Muscle of leg (tissue), 11 donors: ENCODE measurements around the gene SLC24A4. TPM values are rescaled to one million over a fixed set of nuclear protein-coding genes. Genes with fewer than 3 reads are reported as not detected.

Source experiments
- DNase-seq: peaks from one replicate; pipeline ENCODE4 v3.0.0; 2013
- H3K27ac ChIP-seq: one replicate; pipeline ENCODE4 v1.5.1; 2013; ENCODE audit warnings: mild to moderate bottlenecking, low read length, control low read depth
- H3K27me3 ChIP-seq: one replicate; pipeline ENCODE4 v1.6.1; 2013; ENCODE audit warnings: low read length; ENCODE audit not compliant: control insufficient read depth, insufficient read depth
- H3K36me3 ChIP-seq: one replicate; pipeline ENCODE4 v1.6.1; 2013; ENCODE audit warnings: low read length; ENCODE audit not compliant: control insufficient read depth, insufficient read depth
- H3K4me1 ChIP-seq: one replicate; pipeline ENCODE4 v1.6.1; 2013; ENCODE audit warnings: low read length; ENCODE audit not compliant: control insufficient read depth, insufficient read depth
- H3K4me3 ChIP-seq: one replicate; pipeline ENCODE4 v1.5.1; 2013; ENCODE audit warnings: low read length, control low read depth
- H3K9me3 ChIP-seq: replicated peaks from 2 replicates; pipeline ENCODE4 v1.6.1; 2013; ENCODE audit warnings: low read depth, low read length; ENCODE audit not compliant: control insufficient read depth
- WGBS: methylation state at CpG from one replicate; pipeline ENCODE4 v1.1.5; 2013; ENCODE audit warnings: missing lambda C conversion rate; ENCODE audit not compliant: insufficient coverage; 5-methylcytosine and 5-hydroxymethylcytosine counted together
- polyA plus RNA-seq, 8 donors: library from polyadenylated mRNA; unstranded; fragments of 120-200 nt; gene quantifications; one replicate each; pipeline versions ENCODE4 v1.2.1 to v1.2.3, GENCODE V29; 2013; ENCODE audit warnings: inconsistent platforms in 1 of 8, low replicate concordance in 1 of 8; ENCODE audit not compliant: insufficient read length in 8 of 8, insufficient read depth in 1 of 8
- total RNA-seq: library from RNA; stranded (reverse); fragments of 120-200 nt; gene quantifications from one replicate; pipeline ENCODE4 v1.2.4, GENCODE V29; 2013

SLC24A4 gene
- total and polyA plus RNA-seq, 9 donors, result 1.8 to 6.6 (median 2.9) TPM

GRCh38 chr14:92481811-92482555 lies 159.0 kb downstream of the SLC24A4 start:
- WGBS, result 67% methylated on average over 1 of the region's 1 CpG
- no peak for DNase-seq
- Histone ChIP-seq H3K4me3 (no peak overlapping the region), H3K36me3 (no peaks in the 10 kb centered on the region), H3K9me3 (no peaks in the 10 kb centered on the region), H3K4me1 (peaks cover 3% of the 10 kb centered on the region), H3K27me3 (no peaks in the 10 kb centered on the region), H3K27ac (no peak overlapping the region)

DNA sequence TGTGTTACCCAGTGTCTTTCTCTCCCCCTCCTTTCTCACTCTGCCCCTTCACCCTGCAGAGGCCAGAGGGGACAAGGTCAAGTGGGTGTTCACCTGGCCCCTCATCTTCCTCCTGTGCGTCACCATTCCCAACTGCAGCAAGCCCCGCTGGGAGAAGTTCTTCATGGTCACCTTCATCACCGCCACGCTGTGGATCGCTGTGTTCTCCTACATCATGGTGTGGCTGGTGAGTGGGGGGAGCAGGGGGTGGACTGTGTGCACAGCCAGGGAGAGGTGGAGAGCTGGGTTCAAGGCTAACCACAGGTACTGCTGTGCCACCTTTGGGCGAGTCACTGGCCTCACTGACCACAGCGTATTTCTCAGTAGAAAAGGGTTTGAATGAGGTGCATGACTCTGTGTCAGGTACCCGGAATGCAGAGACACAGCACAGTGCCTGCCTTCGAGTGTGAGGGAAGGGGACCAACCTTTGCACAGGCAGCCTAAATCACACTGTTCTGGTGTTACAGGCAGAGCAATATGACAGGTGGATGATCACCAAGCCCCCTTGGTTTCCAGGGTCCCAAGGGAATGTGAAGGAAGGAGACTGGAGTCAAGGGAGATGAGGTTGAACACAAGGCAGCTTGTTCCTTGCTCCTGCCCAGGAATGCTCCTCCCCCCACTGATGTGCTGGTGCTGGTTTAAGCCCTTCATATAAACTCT lies 159.8 kb downstream of the SLC24A4 start:
- DNase-seq, result no peak
- Histone ChIP-seq H3K4me1 (peaks cover 7% of the 10 kb centered on the region), H3K36me3 (no peaks in the 10 kb centered on the region), H3K9me3 (no peaks in the 10 kb centered on the region), H3K4me3 (no peak overlapping the region), H3K27ac (no peak overlapping the region), H3K27me3 (no peaks in the 10 kb centered on the region)
- WGBS, result 88% methylated on average over 8 of the region's 9 CpGs

DNA sequence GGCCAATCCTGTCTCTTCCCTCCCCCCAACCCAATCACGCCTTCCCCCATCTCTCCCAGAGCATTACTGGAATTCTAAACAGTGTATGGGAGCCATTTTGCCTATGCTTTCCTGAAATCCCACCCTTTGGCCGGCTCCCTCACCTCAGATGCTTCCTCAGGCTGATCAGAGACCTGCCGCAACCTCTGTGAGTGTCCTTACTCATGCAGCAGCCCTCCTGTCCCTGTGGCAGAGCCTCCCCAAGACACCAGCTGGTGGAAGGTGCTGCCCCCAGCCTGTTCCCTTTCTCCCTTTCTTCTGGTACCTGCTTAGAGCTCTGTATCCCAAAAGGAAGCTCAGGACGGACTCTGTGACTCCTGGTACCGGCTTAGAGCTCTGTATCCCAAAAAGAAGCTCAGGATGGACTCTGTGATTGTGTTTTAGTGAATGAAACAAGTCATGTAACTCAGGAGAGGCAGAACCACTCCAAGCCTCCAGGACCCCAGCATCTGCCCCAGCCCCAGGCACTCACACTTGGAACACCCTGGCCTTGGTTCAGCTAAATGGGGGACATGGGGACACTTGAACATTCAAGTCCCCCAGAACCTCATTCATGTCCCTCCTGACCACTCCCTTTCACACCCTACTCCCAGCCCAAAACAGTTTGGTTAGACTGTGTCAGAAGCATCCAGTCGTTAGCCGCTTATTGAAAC lies 161.3 kb downstream of the SLC24A4 start:
- H3K4me3 ChIP-seq, result no peak overlapping the region
- no peak overlapping the region for H3K27ac ChIP-seq
- no peaks in the 10 kb centered on the region for H3K36me3 ChIP-seq
- no peak for DNase-seq
- WGBS, result 76% methylated on average over 4 of the region's 7 CpGs
- no peaks in the 10 kb centered on the region for H3K27me3 ChIP-seq
- H3K4me1 ChIP-seq, result peaks cover 7% of the 10 kb centered on the region
- no peaks in the 10 kb centered on the region for H3K9me3 ChIP-seq

DNA sequence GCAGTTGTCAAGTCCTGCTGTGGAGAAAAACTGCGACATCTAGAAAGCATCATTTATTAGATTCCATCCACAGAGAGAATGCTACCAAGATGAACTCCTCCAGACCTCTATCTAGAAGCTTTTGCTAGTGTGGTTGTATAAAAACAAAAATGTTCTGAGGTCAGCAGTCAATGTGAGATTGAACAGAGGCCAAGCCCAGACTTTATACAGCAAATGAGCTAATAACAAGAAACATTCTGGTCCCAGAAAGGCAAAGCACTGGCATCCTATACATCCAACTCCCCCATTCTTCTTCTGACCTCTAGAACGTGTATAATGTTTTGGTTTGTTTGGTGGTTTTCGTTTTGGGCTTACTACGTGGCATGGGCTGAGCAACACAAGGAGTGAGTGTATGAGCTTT lies 163.9 kb downstream of the SLC24A4 start:
- Histone ChIP-seq H3K36me3 (no peaks in the 10 kb centered on the region), H3K27ac (no peak overlapping the region), H3K4me1 (peaks cover 20% of the 10 kb centered on the region), H3K9me3 (no peaks in the 10 kb centered on the region), H3K4me3 (no peak overlapping the region), H3K27me3 (no peaks in the 10 kb centered on the region)
- DNase-seq, result no peak
- 90% methylated on average over 2 of the region's 4 CpGs for WGBS

GRCh38 chr14:92487513-92488133 lies 164.7 kb downstream of the SLC24A4 start:
- WGBS, result 59% methylated on average over 8 of the region's 10 CpGs
- DNase-seq, result no peak

DNA sequence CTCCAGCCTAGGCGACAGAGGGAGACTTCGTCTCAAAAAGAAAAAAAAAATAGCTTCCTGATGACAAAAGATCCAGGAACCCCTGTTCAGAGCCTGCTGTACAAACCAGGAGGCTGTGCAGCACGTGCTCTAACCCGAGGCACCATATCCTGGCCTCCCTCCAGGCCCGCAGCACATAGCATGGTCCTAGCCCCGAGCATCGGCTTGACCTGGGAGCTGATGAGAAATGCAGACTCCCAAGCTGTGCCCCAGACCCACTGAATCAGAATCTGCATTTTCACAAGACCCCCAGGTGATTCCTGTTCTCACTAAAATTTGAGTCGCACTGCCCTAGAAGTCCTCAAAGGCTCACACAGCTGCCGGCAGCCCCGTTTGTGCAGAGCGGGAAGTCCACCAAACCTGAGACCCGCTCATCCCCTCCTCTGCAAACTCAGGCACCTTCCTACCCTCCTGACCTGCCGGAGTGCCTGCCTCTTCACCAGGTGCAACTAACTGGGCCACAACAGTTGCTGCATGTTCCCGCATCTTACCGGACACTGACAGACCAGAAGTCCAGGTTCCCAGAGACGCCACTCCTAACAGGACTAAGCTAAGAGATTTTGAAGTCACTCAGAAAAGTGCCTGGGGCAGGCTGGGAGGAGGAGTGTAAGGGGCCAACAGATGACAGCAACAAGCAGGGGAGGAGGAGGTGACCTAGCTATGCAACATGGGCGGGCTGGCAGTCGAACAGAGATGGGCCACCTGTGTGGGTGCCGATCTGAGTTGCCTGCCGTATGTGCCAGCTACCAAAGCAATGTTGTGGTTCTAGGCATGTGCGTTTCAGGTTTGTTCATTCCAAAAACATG lies 166.7 kb downstream of the SLC24A4 start:
- H3K4me1 ChIP-seq, result peaks cover 22% of the 10 kb centered on the region
- no peaks in the 10 kb centered on the region for H3K9me3 ChIP-seq
- no peaks in the 10 kb centered on the region for H3K27me3 ChIP-seq
- H3K27ac ChIP-seq, result no peak overlapping the region
- H3K4me3 ChIP-seq, result no peak overlapping the region
- DNase-seq, result no peak
- no peaks in the 10 kb centered on the region for H3K36me3 ChIP-seq
- WGBS, result 69% methylated on average over 20 of the region's 21 CpGs

More at GRCh38 chr14:92487513-92488133, 164.7 kb downstream of the SLC24A4 start:
- H3K27ac ChIP-seq, result no peak overlapping the region
- no peak overlapping the region for H3K4me3 ChIP-seq
- no peaks in the 10 kb centered on the region for H3K36me3 ChIP-seq
- H3K27me3 ChIP-seq, result no peaks in the 10 kb centered on the region
- H3K9me3 ChIP-seq, result no peaks in the 10 kb centered on the region
- H3K4me1 ChIP-seq, result peaks cover 19% of the 10 kb centered on the region

GRCh38 chr14:92490239-92490959 lies 167.4 kb downstream of the SLC24A4 start:
- H3K4me3 ChIP-seq, result no peak overlapping the region
- H3K27me3 ChIP-seq, result no peaks in the 10 kb centered on the region
- 71% methylated on average over 14 of the region's 17 CpGs for WGBS
- peaks cover 26% of the 10 kb centered on the region for H3K4me1 ChIP-seq
- peak overlapping the region; percentile 48 for H3K27ac ChIP-seq
- H3K9me3 ChIP-seq, result no peaks in the 10 kb centered on the region
- H3K36me3 ChIP-seq, result no peaks in the 10 kb centered on the region
- DNase-seq, result no peak

DNA sequence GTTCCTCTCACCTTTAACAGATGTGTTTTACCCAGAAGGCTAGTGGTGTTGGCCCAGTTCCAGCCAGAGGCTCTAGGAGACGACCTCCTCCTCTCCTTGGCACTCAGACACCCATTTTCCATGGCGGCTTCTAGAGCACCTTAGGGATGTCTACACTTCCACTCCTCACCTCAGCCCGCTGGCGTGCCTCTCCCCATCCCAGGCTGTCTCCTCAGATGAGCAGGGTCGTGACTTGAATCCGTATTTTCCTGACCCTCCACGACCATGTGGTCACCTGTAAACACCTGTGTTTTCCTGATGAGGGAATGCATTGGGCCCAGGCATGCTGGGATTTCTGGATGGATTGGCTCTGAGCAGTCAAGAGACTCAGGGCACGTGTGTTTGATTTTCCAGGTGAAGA lies 168.8 kb downstream of the SLC24A4 start:
- Histone ChIP-seq H3K9me3 (no peaks in the 10 kb centered on the region), H3K36me3 (no peaks in the 10 kb centered on the region), H3K27ac (no peak overlapping the region), H3K27me3 (no peaks in the 10 kb centered on the region), H3K4me3 (no peak overlapping the region), H3K4me1 (peaks cover 28% of the 10 kb centered on the region)
- 76% methylated on average over 4 of the region's 8 CpGs for WGBS
- DNase-seq, result no peak

DNA sequence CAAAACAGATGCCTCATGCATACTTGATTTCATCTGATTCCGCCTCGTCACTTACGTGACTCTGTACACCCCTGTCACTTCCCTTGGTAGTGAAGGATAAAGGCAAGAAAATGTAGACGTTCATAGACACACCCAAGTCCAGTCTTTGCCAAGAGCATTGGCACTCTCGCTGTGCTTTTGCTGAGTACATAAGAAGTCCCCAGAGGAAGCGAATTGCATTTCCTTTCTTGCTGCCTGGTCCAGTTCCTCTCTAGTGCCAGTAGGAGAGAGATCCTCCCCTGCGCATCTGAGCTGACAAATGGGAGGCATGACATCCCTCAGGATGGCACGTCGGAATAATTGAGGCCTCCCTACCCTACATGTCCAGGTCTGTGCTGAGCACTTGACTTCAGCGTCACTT lies 169.3 kb downstream of the SLC24A4 start:
- 57% methylated on average over 5 of the region's 10 CpGs for WGBS

More for the DNA sequence above, 169.3 kb downstream of the SLC24A4 start:
- Histone ChIP-seq H3K27me3 (no peaks in the 10 kb centered on the region), H3K9me3 (no peaks in the 10 kb centered on the region), H3K4me1 (peaks cover 28% of the 10 kb centered on the region), H3K4me3 (no peak overlapping the region), H3K36me3 (no peaks in the 10 kb centered on the region), H3K27ac (no peak overlapping the region)
- DNase-seq, result peak; percentile 74
